DOHH2 (cell line): ENCODE measurements around the gene MBLAC1.

Experiments used
- H3F3A ChIP-seq: fragments of 200-600 bp; sonication (generic), shearing (Covaris generic); 2 replicates; pipeline ENCODE4 v1.6.0; 2016; ENCODE audit warnings: antibody characterized with exemption, mild to moderate bottlenecking; ENCODE audit not compliant: control insufficient read depth, insufficient read depth
- H3K27ac ChIP-seq: fragments of 200-600 bp; sonication (generic); 2 replicates; pipeline ENCODE4 v1.5.1; 2014; ENCODE audit warnings: low read depth, mild to moderate bottlenecking, low read length, moderate library complexity
- H3K27me3 ChIP-seq: fragments of 200-600 bp; sonication (generic); 2 replicates; pipeline ENCODE4 v1.6.1; 2014; ENCODE audit warnings: mild to moderate bottlenecking, low read length, mixed read lengths; ENCODE audit not compliant: control insufficient read depth
- H3K36me3 ChIP-seq: fragments of 200-600 bp; sonication (generic); 2 replicates; pipeline ENCODE4 v1.6.1; 2014; ENCODE audit warnings: mild to moderate bottlenecking, low read length, moderate library complexity, mixed read lengths; ENCODE audit not compliant: control insufficient read depth
- H3K4me1 ChIP-seq: fragments of 200-600 bp; sonication (generic); 2 replicates; pipeline ENCODE4 v1.6.1; 2014; ENCODE audit warnings: mild to moderate bottlenecking, low read length, mixed read lengths; ENCODE audit not compliant: control insufficient read depth
- H3K4me2 ChIP-seq: fragments of 200-600 bp; sonication (generic); 2 replicates; pipeline ENCODE4 v1.6.0; 2014; ENCODE audit warnings: mild to moderate bottlenecking, low read length, moderate library complexity
- H3K4me3 ChIP-seq: fragments of 200-600 bp; sonication (generic); 2 replicates; pipeline ENCODE4 v1.5.1; 2014; ENCODE audit warnings: mild to moderate bottlenecking, low read length, mixed read lengths
- H3K79me2 ChIP-seq: fragments of 200-600 bp; sonication (generic); 2 replicates; pipeline ENCODE4 v1.6.1; 2014; ENCODE audit warnings: mild to moderate bottlenecking, low read length, mixed read lengths; ENCODE audit not compliant: control insufficient read depth
- H3K9me2 ChIP-seq: fragments of 200-600 bp; sonication (generic); replicated peaks from 2 replicates; pipeline ENCODE4 v1.6.1; 2014; ENCODE audit warnings: mild to moderate bottlenecking, low read length, mixed read lengths; ENCODE audit not compliant: control insufficient read depth
- H3K9me3 ChIP-seq: fragments of 200-600 bp; sonication (generic); 2 replicates; pipeline ENCODE4 v1.6.1; 2014; ENCODE audit warnings: antibody characterized with exemption, low read length, mixed read lengths; ENCODE audit not compliant: control insufficient read depth, insufficient read depth
- H4K20me1 ChIP-seq: fragments of 200-600 bp; sonication (generic); 2 replicates; pipeline ENCODE4 v1.6.0; 2014; ENCODE audit warnings: low read depth, mild to moderate bottlenecking, antibody characterized with exemption, low read length, moderate library complexity; ENCODE audit not compliant: control insufficient read depth, insufficient read depth
- EZH2phosphoT487 ChIP-seq: fragments of 200-600 bp; sonication (generic); IDR thresholded peaks from 2 replicates; pipeline ENCODE4 v1.6.1; 2017; ENCODE audit warnings: borderline replicate concordance, mild to moderate bottlenecking, antibody characterized with exemption, low read length, moderate library complexity, mixed read lengths
- TF ChIP-seq, protein P1 (sequence below): fragments of 200-600 bp; sonication (generic); IDR thresholded peaks from one replicate; pipeline ENCODE4 v1.5.1; 2014; ENCODE audit warnings: antibody characterized with exemption, mild to moderate bottlenecking, low read depth, low read length; ENCODE audit not compliant: poor library complexity, severe bottlenecking

MBLAC1 gene

DNA sequence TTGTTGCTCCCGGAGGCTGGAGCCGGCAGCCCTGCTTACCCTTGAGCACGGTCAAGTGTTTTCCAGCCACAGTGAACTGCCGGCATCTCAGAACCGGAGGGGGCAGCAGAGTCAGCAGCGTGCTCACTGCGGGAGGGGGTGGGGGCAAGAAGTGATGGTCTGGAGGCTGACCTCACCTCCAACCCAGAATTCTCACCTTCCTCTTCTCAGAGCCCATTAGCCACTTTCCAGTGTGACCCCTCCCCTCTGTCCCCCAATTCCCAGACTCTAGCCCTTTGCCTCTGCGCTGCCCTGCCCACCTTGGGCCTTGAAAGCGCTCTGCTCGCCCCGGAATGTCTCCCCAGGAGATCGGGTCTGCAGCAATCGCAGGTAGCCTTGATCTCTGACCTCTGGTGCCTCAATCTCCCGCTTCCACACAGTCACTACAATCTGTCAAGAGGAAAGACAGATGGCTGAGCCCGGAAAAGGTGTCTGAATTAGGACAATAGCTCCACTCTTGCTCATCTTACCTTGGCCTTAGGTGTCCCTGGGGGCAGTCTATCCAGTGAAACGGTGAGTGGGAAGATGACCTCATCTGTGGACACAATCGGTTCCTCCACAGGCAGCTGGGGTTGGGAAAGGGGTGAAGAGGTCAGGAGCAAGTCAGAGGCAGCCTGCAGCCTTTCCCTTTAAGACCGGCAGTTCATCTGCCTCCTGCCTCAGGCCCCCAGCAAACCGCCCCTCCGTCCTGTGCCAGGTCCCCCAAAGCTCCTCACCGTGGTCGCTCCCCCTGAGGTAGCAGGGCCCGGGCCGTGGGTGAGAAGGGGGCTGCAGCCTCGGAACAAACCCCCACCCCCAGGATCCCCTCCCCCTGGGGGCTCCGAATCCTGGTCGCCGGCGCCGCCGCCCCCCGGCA is 30.8 kb downstream of the MBLAC1 start:
- no peaks in the 10 kb centered on the region for H3K9me3 ChIP-seq

DNA sequence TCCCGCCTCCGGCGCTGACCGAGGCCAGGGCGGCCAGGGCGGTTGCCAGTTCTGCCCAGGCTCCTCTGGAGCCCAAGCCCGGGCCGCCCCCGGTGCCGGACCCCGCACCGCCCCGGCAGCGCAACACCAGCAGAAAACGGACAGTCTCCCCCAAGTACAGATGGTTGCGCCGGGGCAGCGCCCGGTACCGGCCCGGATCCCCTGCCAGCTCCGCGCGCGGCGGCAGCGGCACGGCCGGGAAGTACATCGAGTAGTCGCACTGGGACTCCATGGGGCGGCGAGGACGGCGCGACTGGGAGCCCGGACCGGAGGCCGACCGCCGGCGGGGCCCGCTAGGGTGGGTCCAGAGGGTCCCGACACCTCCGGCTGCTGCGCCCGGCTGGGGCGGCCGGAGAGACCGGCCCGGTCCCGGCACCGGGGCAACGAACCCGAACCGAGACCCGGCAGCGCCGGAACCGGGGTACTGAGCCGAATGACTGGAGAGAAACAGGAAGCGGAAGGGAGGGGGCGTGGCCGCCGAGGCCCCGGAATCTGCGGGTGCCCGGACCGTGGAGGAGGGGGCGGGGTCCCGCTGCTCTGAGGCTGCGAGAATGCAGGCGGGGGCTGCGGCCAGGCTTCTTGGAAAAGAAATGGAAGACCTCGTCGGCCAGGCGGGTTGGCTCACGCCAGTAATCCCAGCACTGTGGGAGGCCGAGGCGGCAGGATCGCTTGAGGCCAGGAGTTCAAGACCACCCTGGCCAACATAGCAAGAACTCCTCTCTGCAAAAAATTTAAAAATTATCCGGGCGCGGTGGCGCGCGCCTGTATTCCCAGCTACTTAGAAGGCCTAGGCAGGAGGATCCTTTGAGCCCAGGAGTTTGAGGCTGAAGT is 31.7 kb downstream of the MBLAC1 start, which contains the start of gene TRAPPC14:
TRAPPC14 (minus strand) TSS at position 495 of the 870 bp plus-strand sequence; CDS start at position 271, 224 bp downstream.
- Histone ChIP-seq H4K20me1 (peaks cover 8% of the 10 kb centered on the region; the same call in 1 of the 2 replicates), H3K4me2 (peak within 1 kb of the TSS; percentile 94), H3K9me3 (no peaks in the 10 kb centered on the region), H3K79me2 (peaks cover 55% of the 10 kb centered on the region), H3K27me3 (no peaks in the 10 kb centered on the region), H3K27ac (peak within 1 kb of the TSS; percentile 67), H3K4me3 (peak within 1 kb of the TSS; percentile 86), H3K9me2 (no peaks in the 10 kb centered on the region), H3K4me1 (peaks cover 54% of the 10 kb centered on the region), H3F3A (peaks cover 21% of the 10 kb centered on the region), H3K36me3 (peaks cover 49% of the 10 kb centered on the region)
- TF ChIP-seq, protein P1, sequence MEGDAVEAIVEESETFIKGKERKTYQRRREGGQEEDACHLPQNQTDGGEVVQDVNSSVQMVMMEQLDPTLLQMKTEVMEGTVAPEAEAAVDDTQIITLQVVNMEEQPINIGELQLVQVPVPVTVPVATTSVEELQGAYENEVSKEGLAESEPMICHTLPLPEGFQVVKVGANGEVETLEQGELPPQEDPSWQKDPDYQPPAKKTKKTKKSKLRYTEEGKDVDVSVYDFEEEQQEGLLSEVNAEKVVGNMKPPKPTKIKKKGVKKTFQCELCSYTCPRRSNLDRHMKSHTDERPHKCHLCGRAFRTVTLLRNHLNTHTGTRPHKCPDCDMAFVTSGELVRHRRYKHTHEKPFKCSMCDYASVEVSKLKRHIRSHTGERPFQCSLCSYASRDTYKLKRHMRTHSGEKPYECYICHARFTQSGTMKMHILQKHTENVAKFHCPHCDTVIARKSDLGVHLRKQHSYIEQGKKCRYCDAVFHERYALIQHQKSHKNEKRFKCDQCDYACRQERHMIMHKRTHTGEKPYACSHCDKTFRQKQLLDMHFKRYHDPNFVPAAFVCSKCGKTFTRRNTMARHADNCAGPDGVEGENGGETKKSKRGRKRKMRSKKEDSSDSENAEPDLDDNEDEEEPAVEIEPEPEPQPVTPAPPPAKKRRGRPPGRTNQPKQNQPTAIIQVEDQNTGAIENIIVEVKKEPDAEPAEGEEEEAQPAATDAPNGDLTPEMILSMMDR = no peak
- no peak for TF ChIP-seq EZH2phosphoT487

More for the DNA sequence above, 30.8 kb downstream of the MBLAC1 start:
- TF ChIP-seq, protein P1 = no peak
- no peak for TF ChIP-seq EZH2phosphoT487
- Histone ChIP-seq H3F3A (peaks cover 26% of the 10 kb centered on the region), H3K27me3 (no peaks in the 10 kb centered on the region), H4K20me1 (peaks cover 8% of the 10 kb centered on the region; the same call in 1 of the 2 replicates), H3K36me3 (peaks cover 58% of the 10 kb centered on the region), H3K4me1 (peaks cover 54% of the 10 kb centered on the region), H3K79me2 (peaks cover 64% of the 10 kb centered on the region), H3K4me2 (peak overlapping the region; percentile 94), H3K4me3 (peak overlapping the region; percentile 86), H3K27ac (peak overlapping the region; percentile 67), H3K9me2 (no peaks in the 10 kb centered on the region)

DNA sequence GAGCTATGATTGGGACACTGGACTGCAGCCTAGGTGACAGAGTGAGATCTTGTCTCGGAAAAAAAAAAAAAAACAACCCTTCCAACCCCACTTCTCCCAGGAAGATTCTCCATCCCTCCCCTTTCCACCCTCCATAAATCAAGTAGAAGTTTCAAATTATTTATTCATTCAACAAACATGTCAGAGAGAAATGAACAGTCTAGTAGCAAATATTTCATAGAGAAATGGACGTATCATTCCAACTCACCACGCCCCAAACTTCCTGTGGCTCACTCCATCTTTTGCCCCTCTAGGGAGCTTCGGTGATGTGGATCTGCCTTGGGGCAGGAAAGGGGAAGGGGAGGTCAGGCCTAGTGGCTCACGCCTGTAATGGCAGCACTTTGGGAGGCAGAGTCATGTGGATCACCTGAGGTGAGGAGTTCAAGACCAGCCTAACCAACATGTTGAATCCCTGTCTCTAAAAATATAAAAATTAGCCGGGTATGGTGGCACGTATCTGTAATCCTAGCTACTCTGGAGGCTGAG is 32.4 kb downstream of the MBLAC1 start:
- Histone ChIP-seq H3K27ac (peak overlapping the region; percentile 67), H3K27me3 (no peaks in the 10 kb centered on the region), H3K4me3 (peak overlapping the region; percentile 86), H3K9me2 (no peaks in the 10 kb centered on the region), H3K4me2 (peak overlapping the region; percentile 94), H3F3A (peaks cover 14% of the 10 kb centered on the region), H3K4me1 (peaks cover 53% of the 10 kb centered on the region), H3K9me3 (no peaks in the 10 kb centered on the region), H3K36me3 (peaks cover 42% of the 10 kb centered on the region), H3K79me2 (peaks cover 48% of the 10 kb centered on the region), H4K20me1 (peaks cover 8% of the 10 kb centered on the region; the same call in 1 of the 2 replicates)
- TF ChIP-seq EZH2phosphoT487 = no peak
- TF ChIP-seq, protein P1 = peak; percentile 22
